Activated CD8-positive, alpha-beta memory T cell treated with anti-CD3 and anti-CD28 coated beads for 48 hours (primary cell): ENCODE measurements around the gene GNB2.

Experiments
- DNase-seq, 3 experiments: peaks; one replicate each; pipeline ENCODE4 v3.0.0-alpha.2; 2020; ENCODE audit warnings: low read depth in 2 of 3, low spot score in 2 of 3

The GNB2 gene

DNA sequence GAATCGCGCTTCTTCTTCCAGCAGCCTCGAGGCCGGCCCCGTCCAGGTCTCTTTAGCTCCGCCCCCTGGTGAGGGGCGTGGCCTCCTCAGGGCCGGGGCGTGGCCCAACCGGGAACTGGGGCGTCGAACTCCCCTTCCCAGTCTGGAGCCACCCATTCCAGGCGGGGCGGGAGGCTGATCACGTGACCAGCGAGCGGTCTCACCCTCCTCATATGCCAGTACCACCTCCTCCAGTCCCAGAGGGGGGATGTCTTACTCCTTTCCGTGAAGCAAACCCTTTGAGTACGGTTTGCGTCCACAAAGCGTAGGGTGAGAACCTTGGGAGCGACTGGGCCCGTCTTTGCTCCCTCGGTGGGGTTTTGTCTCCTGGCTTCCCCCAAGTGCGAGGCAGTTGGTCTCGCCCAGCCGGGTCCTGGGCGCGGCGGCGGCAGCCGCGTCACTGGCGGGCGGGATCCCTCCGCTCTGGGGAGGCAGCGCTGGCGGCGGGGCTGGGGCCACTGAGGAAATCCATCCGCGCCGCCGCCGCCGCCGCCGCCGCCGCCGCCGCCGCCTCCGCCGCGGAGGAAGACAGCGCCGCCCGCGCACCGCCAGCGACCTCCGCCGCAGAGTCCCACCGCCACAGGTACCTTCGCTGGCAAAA lies at the start of gene GNB2:
GNB2 (plus strand) TSS at position 439 of the 640 bp plus-strand sequence. CDS start 2,526 bp downstream, outside the sequence.
- peak; percentile 96 to 99 (median 98) for DNase-seq

DNA sequence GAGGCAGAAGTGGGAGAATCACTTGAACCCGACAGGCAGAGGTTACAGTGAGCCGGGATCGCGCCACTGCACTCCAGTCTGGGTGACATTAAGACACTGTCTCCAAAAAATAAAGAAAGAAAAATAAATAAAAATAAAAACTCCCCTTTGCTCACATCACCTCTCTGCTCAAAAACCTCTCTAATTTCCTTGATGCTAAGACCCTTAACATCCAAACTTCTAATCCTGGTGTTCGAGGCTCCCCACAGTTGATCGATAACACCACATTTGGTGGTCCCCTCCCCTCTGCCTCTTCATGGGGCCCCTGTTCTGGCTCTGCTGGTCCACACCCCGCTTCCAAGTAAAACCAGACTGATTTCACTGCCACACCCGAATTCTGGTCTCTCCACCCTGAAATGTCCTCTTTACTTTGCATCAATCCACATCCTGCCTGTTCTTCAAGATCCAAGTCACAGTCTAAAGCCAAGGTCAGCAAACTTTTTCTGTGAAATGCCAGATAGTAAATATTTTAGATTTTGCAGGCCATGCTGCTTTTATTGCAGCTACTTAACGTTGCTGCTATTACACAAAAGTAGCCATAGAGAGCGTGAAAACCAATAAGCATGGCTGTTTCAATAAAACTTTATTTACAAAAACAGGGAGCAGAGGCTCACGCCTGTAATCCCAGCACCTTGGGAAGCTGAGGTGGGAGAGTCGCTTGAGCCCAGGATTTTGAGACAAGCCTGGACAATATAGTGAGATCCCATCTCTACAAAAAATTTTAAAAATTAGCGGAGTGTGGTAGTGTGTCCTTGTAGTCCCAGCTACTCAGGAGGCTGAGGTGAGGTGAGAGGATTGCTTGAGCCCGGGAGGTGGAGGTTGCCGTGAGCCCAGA lies 49.4 kb upstream of the GNB2 start:
- no peak for DNase-seq

DNA sequence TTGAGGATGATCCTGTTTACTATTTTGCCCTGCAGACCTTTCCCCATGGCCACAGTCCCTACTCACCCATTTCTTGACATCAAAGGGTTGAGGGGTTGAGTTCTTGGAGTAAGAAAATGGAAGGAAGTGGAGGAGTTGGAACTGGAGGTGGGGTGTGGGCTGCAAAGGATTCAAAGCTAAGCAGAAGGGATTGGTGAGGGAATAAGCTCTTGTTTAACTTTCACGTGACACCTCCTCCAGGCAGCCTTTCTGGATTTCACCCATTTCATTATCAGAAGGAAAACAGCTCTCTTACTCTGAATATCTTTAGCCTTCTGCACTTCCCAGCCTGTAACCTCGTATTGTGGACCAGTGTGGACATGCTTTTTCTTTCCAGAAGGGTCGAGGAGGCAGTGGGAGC lies 47.5 kb upstream of the GNB2 start:
- no peak for DNase-seq

DNA sequence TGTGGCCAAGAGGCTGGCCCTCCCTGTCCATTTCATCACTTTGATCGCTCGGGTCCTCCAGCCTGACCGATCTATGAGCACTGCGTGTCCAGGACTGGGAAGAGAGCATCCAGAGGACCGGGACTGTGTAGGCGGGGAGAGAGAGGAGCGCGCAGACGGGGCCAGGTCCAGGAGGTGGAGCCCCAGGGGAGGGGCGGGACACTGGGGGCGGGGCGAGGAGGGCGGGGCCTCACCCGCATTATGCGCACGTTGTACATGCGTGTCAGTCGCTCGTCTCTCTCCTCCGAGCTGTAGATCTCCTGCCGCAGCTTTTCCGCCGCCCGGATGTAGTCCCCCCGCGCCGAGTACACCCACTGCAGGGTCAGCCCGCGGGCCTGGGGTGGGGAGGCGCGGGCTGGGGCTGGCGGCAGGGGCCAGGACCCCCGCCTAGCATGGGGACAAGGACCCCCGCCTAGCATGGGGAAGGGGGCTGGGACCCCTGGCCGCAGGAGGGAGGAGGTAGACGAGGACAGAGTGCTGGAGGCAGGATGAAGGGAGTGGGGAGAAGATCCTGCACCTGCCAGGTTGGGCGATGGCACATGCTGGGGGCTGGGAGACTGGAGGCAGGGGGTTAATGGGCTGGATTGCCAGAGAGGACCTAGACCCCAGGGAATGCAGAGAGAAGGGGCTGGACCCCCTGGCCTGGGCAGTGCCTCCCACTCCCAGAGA lies 46.9 kb upstream of the GNB2 start:
- DNase-seq, result peak; percentile 77 to 79 (median 78)

GRCh38 chr7:100627238-100627549 lies 46.3 kb upstream of the GNB2 start:
- DNase-seq, result no peak

DNA sequence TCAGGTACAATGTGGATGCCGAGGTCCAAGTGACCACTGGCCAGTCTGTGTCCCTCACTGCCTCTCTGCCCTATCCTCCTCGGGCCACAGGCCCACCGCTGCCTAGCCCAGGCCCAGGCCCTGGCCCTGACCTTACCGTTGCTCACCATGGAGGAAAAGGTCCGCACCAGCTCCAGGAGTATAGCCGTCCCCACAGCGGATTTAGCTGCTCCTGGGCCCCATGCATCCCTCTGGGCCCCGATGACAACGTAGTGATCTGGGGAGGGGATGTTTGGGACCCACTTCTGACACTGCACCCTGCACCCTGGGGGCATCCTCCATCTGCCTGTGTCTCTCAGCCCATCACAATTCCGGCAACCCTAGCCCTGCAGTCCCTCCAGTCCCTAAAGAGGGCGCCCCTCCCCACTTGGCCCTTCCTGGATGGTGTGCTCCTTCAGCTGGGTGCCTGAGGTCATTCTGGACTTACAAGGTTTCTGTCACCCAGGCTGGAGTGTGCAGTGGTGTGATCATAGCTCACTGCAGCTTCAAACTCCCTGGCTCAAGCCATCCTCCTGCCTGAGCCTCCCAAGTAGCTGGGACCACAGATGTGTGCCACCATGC lies 44.3 kb upstream of the GNB2 start:
- no peak for DNase-seq

DNA sequence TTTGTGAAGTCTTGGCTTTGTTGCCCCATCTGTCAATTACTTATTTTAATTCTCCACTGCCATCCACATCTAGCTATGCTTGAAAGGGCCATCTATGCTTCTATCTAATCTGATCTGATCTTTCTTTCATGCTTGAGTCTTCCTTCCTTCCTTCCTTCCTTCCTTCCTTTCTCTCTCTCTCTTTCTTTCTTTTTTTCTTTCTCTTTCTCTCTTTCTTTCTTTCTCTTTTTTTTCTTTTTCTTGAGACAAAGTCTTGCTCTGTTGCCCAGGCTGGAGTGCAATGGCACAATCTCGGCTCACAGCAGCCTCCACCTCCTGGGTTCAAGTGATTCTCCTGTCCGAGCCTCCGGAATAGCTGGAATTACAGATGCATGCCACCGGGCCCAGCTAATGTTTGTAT lies 43.5 kb upstream of the GNB2 start:
- DNase-seq, result no peak

DNA sequence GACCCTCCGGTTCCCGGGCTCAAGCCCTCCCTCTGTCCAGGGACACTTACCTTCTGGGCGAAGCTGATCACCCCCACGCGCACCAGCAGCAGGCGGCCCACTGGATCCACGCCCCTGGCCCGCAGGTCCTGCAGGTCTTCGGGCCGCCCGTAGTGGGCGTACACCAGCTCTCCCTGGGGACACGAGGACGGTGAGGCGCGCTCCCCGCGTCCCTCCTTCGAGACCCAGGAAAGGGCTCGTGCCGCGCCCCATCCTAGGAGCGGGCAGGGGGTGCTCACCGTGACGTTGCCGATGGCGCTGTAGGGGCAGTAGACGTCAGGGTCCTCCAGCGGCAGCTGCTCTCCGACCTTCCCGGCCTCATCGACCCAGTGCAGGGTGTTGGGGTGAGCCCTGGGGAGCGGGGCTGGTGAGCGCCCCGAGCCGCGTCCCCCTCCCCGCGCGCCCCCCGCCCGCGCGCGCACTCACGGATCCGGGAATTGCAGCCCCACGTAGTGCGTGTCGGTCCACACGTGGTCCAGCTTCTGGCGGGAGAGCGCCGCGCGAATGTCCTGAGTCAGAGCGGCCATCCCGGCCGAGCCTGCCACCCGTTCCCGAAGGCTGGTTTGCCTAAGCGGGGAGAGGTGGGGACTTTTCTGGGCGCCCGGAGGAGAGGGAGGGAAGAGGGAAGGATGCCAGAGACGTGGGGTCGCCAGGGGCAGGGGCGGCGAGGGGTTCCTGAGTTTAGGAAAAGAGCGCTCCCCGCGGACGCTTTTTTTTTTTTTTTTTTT lies 40.4 kb upstream of the GNB2 start:
- DNase-seq, result peak in 2 of 3 experiments; percentile 42 to 51

DNA sequence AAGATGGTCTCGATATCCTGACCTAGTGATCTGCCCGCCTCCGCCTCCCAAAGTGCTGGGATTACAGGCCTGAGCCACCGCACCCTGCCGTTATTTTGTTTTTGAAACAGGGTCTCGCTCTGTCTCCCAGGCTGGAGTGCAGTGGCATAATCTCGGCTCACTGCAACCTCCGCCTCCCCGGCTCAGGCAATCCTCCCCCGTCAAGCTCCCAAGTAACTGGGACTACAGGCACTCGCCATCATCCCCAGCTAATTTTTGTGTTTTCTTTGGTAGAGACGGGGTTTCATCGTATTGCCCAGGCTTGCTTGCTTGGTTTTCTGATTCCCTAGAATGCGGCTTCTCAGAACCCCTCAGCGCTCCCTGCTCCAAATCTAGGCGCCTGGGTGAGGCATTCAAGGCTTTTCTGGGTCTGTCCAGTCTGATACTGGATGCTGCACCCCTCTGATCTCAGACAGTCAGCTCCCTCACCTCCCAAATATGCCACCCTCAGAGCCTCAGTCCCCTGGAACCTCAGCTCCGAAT lies 33.5 kb upstream of the GNB2 start:
- no peak for DNase-seq

DNA sequence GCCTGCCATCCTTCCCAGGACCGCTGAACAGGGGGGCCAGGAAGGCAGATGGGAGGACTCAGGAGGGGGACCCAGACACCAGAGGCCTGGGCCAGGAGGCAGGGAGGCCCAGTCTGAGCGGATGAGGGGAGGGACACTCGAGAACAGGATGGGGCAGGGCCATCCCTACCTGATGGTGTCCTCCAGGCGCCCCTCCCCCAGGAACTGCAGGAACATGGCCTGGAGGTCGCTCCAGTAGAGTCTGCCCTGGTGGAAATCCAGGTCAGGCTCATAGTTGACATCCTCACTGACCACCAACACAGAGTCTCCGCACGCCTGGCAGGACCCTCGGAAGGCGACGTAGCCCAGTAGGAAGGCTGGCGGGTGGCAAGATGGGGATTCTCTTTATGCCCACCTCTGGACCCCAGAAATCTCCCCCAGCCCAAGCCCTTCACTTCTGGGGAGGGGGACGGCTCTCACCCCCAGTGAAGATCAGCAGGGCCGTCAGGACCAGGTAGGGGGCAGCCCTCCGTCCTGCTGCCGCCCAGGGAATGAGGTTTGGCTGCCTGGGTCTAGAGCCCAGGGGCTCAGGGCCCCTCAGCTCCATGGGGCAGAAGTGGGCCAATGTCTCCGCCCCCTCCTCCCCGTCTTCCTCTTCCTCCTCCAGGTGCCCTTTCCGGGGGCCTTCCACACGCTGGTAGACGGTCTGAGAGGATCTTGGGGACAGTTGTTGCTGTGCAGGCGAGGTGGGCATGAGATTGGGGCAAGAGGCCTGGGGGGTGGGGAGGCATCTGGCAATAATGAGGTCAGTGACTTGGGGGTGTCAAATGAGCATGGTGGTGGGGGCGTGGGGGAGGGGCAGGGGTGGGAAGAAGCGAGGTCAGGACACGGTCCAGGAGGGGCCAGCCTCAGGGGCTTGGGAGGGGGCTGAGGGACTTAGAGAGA lies 32.8 kb upstream of the GNB2 start:
- no peak for DNase-seq

DNA sequence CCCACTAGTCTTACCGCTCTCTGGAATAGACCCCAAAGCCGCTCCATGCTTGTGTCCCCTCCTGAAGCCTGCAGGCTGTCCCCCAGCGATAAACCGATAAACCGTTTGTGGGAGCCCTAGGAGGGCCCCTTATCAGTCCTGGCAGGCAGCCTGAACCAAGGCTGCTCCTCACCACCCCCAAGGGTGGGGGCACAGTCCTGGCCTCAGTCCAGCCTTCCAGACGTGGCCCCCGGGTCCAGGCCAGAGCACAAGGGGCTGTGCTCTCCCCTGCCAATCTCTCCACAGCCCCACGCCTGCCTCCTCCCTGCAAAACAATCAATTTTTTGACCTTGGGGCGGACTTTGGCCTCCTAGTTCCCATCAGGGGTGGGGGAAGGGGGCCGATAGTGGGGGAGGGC lies 32.1 kb upstream of the GNB2 start, which contains the start of gene TFR2:
TFR2 (minus strand) TSS at position 90 of the 397 bp plus-strand sequence; CDS start at position 47, 43 bp downstream.
- DNase-seq, result no peak

DNA sequence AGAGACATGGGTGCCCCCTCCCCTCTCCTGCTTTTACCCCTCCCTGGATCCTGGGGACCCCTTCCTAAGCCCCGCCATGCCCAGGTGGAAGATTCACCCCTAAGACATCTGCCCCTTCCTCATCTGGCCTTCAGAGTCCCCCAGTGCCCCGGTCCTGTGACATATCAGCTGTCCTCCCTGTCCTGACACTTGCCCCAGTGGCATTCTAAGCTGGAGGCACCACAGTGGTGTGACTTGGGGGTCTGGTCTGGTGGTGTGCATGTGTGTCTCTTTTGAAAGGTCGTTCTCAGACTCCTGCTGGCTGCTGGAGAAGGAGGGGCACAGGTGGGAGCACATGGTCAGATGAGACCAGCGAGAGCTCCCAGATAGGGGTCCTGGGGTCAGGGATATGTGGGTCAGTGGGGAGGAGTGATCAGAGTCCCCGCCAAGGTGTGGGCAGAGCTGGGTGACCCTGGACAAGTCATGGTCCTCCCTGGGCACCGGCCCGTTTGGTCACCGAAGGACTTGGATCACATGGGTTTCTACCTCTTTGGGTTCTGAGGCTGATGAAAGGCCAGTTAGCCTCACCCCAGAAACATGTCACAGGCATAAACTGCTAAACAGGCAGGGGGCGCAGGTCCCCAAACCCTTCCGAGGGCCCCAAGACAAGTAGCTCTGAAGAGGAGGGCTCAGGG lies 31.5 kb upstream of the GNB2 start:
- DNase-seq, result no peak

DNA sequence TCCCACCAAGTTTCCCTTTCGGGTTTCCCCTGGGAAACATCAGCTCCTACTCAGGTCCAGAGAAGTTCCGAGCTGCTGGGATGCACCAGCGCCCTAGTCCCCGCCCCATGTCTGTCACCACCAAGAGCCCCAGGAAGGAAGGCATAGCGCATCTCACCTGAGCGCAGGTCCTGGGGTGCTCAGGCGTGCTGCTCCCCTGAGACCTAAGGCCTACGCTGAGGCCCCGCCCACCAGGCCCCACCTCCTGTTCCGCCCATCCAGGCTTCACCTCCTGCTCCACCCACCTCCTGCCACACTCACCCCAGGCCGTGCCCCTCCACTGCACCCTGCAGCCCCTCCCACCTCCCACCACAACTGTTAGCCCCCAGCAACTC lies 31.0 kb upstream of the GNB2 start:
- no peak for DNase-seq

- DNase-seq, result no peak
These were observed 23.5 kb upstream of the GNB2 start for GRCh38 chr7:100649826-100650565.

DNA sequence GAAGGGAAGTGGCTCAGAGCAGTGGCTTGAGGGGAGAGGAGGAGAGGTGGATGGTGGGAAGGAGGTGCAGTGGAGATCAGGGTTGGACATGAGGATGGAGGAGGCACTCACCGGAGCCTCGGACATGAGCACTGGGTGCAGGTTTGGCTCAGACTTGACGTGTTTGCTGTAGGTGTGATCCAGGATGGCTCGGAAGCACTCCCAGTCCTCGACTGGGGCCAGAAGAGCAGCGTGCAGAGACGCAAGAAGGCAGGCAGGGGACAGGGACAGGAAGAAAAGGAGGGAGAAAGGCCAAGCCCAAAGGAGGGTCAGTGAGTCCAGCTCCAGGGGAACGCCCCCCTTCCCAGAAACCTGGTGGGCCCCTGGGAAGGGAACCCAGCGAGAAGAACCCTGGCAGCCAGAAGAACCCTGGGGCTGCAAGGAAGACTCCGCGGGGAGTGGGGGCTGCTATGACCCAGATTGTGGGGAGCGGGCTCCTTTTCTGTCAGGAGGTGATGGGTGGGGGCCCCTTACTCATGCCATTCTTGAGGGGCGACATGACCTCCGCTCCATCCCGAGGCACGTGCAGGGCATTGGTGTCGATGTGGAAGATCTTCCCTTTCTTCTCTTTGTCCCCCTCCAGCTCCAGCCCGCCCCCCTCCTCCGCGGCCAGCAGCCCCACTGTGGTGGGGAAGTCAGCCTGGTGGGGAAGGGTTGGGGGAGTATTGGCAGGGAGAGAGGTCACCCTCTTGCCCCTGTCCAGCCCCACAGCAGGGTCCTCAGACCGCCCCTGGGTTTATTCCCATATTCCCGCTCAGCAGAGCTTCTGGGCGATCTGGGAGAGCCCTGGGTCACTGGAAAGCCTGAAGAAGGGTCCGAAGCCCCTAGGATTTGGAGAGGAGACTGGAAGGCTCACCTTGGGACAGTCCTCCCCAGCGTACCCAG lies 18.4 kb upstream of the GNB2 start:
- DNase-seq, result no peak

DNA sequence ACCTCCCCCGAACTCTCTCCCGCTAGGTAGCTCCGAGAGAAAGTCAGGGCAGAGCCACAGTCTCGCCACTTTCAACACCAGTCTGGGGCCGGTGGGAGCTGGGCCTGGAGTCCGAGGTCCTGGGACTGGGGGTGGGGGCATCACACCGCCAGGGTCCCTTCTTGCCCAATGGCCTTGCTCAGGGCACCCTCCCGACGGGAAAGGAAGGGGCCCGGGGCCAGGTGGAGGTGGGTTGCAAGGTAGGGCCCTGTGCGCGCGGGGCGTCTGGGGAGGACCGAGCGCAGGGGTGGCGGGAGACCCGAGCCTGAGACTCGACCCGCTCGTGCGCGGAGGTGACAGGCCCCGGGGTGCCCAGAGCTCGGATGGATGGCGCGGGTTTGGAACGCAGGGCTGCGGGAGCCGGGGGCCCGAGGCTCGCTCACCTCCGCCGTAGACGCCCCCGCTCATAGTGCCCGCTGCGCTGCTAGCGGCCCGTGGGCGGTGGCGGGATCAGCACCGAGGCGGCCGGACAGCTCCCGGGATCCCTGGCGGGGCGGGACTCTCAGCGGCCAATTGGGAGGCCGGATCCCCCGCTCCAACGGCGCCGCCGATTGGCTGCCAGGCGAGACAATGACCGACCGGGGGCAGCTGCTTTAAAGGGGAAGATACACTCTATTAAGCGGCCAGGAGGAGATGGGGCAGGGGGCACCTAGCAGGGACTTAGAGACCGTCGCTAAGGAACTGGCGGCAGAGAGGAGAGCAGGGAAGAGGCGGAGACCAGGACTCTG lies 17.4 kb upstream of the GNB2 start, which contains the start of gene ACTL6B:
ACTL6B (minus strand) TSS at position 541 of the 767 bp plus-strand sequence; CDS start at position 447, 94 bp downstream.
- DNase-seq, result no peak
